NCI-H82 (cell line): ENCODE data around the gene RER1.

Experiments
- DNase-seq: peaks from one replicate; lab custom pipeline; 2025; lab: John Stamatoyannopoulos, UW

Gene RER1

GRCh38 chr1:2407166-2407990 is 15.7 kb downstream of the RER1 start:
- no peak for DNase-seq

- DNase-seq = no peak
These were observed 16.3 kb downstream of the RER1 start for GRCh38 chr1:2407991-2408275.

GRCh38 chr1:2408456-2408855 is 16.8 kb downstream of the RER1 start:
- peak; percentile 37 for DNase-seq

GRCh38 chr1:2408859-2409276 is 17.2 kb downstream of the RER1 start:
- no peak for DNase-seq

- no peak for DNase-seq
These were observed 18.1 kb downstream of the RER1 start for GRCh38 chr1:2409745-2410144.

GRCh38 chr1:2411801-2412394 is 20.3 kb downstream of the RER1 start:
- no peak for DNase-seq

- DNase-seq = peak; percentile 98
These were observed 20.7 kb downstream of the RER1 start, which contains the start of gene PEX10 for GRCh38 chr1:2412395-2412772. PEX10 (minus strand) TSS chr1:2412564; CDS start chr1:2412502, 62 bp downstream.

GRCh38 chr1:2412773-2413494 is 21.3 kb downstream of the RER1 start:
- DNase-seq = peak; percentile 80

- DNase-seq = peak; percentile 57
These were observed 22.1 kb downstream of the RER1 start for GRCh38 chr1:2413495-2414296.

- peak; percentile 85 for DNase-seq
These were observed 22.8 kb downstream of the RER1 start for GRCh38 chr1:2414297-2414958.

GRCh38 chr1:2415337-2415736 is 23.7 kb downstream of the RER1 start:
- DNase-seq = no peak

- DNase-seq = no peak
These were observed 24.2 kb downstream of the RER1 start for GRCh38 chr1:2415801-2416208.

GRCh38 chr1:2416403-2416802 is 24.8 kb downstream of the RER1 start:
- no peak for DNase-seq

GRCh38 chr1:2417083-2417832 is 25.6 kb downstream of the RER1 start:
- no peak for DNase-seq

GRCh38 chr1:2417833-2418225 is 26.2 kb downstream of the RER1 start:
- DNase-seq = no peak

GRCh38 chr1:2418791-2419320 is 27.2 kb downstream of the RER1 start:
- no peak for DNase-seq

- DNase-seq = no peak
These were observed 27.8 kb downstream of the RER1 start for GRCh38 chr1:2419416-2419815.

- no peak for DNase-seq
These were observed 30.9 kb downstream of the RER1 start for GRCh38 chr1:2422523-2422922.

GRCh38 chr1:2425892-2426291 is 34.3 kb downstream of the RER1 start:
- peak; percentile 43 for DNase-seq

GRCh38 chr1:2426540-2426939 is 34.9 kb downstream of the RER1 start:
- DNase-seq = no peak

GRCh38 chr1:2427051-2427450 is 35.4 kb downstream of the RER1 start:
- DNase-seq = no peak
